ENCODE results near the gene PCLAF.
"Not testable (repeated sequence)": the region's sequence is repeated elsewhere in the genome, so short reads cannot be mapped to it uniquely, and the experiment has no call there.

Gene PCLAF

GRCh38 chr15:64361259-64361658 lies 20.0 kb downstream of the PCLAF start:
- no peak for DNase-seq

- no peak for DNase-seq
Measured at GRCh38 chr15:64356710-64357040, 24.6 kb downstream of the PCLAF start.

GRCh38 chr15:64355944-64356709 lies 25.1 kb downstream of the PCLAF start, which contains the start of gene CSNK1G1:
Gene CSNK1G1, minus strand, starts transcription at chr15:64356173. Its CDS starts 55,674 bp downstream, at chr15:64300499.
- DNase-seq, result peak; percentile 96 to 97

- DNase-seq, result peak; percentile 39 to 51
Measured at GRCh38 chr15:64355348-64355943, 25.8 kb downstream of the PCLAF start.

GRCh38 chr15:64354688-64355344 lies 26.4 kb downstream of the PCLAF start:
- DNase-seq, result no peak

- DNase-seq, result no peak
Measured at GRCh38 chr15:64351265-64351664, 30.0 kb downstream of the PCLAF start.

GRCh38 chr15:64349375-64349774 lies 31.9 kb downstream of the PCLAF start:
- no peak for DNase-seq

GRCh38 chr15:64348455-64348854 lies 32.8 kb downstream of the PCLAF start:
- DNase-seq, result no peak

- DNase-seq, result not testable (repeated sequence)
Measured at GRCh38 chr15:64346242-64346641, 35.0 kb downstream of the PCLAF start.

GRCh38 chr15:64344651-64345294 lies 36.5 kb downstream of the PCLAF start:
- no peak for DNase-seq

GRCh38 chr15:64343841-64344240 lies 37.4 kb downstream of the PCLAF start:
- DNase-seq, result no peak

- DNase-seq, result no peak
Measured at GRCh38 chr15:64343222-64343621, 38.0 kb downstream of the PCLAF start.

GRCh38 chr15:64341961-64342360 lies 39.3 kb downstream of the PCLAF start:
- DNase-seq, result no peak

- DNase-seq, result no peak
Measured at GRCh38 chr15:64340355-64340754, 40.9 kb downstream of the PCLAF start.

GRCh38 chr15:64337761-64338160 lies 43.5 kb downstream of the PCLAF start:
- DNase-seq, result no peak

GRCh38 chr15:64333986-64334929 lies 47.0 kb downstream of the PCLAF start:
- DNase-seq, result no peak

- no peak for DNase-seq
Measured at GRCh38 chr15:64333516-64333915, 47.7 kb downstream of the PCLAF start.

- not testable (repeated sequence) for DNase-seq
Measured at GRCh38 chr15:64331668-64332067, 49.6 kb downstream of the PCLAF start.

GRCh38 chr15:64326975-64327374 lies 54.3 kb downstream of the PCLAF start:
- DNase-seq, result not testable (repeated sequence)

GRCh38 chr15:64326458-64326857 lies 54.8 kb downstream of the PCLAF start:
- not testable (repeated sequence) for DNase-seq

- DNase-seq, result peak; percentile 58 to 81
Measured at GRCh38 chr15:64324165-64324877, 56.9 kb downstream of the PCLAF start.

GRCh38 chr15:64315216-64315615 lies 66.0 kb downstream of the PCLAF start:
- DNase-seq, result no peak
